ENCODE results near the gene APOBEC3C. TPM values are rescaled to one million over a fixed set of nuclear protein-coding genes. Genes with fewer than 3 reads are reported as not detected.

APOBEC3C gene
- total and polyA plus RNA-seq, 2 of the 4 experiments (the other 2 are of a cell fraction), result 6.6 to 32.0 TPM

DNA sequence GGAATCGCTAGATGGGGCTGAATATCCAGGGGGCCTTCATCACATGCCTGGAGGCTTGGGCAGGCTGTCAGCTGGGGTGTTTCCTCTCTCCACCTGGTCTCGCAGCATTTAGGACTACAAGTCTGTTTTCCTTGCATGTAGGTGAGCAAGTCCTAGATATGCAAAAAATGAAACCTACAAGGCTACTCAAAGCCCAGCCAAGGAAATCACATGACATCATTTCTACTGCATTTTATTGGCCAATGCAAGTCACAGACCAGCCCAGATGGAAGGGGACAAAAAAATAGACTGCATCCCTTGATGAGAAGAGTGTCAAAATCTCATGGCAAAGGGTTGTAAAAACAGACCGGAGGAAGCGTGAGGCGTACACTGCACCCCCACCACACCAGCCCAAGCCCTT is 41.5 kb upstream of the APOBEC3C start:
- Histone ChIP-seq H2BK5ac (ENCODE audit: low read depth, low read length, poor library complexity, severe bottlenecking) (no peak overlapping the region), H3K56ac (ENCODE audit: extremely low read depth, insufficient read depth, low read length) (no peak overlapping the region), H2AK9ac (replicated peaks; ENCODE audit: low read depth, low read length, poor library complexity) (no peak overlapping the region), H4K8ac (ENCODE audit: low read depth in 2 of 2, low read length in 2 of 2) (no peak overlapping the region), H3K4me2 (ENCODE audit: low read depth, low read length) (no peak overlapping the region), H3K4me3 (ENCODE audit: insufficient read depth, low read depth, low read length) (no peak overlapping the region), H3K9ac (ENCODE audit: low read depth, low read length) (no peak overlapping the region), H3K36me3 (ENCODE audit: control insufficient read depth, insufficient read depth, low read length) (no peaks in the 10 kb centered on the region), H3K23ac (ENCODE audit: low read depth, low read length) (no peak overlapping the region), H4K5ac (ENCODE audit: low read depth, low read length) (no peak overlapping the region), H2BK15ac (ENCODE audit: low read depth, low read length) (no peak overlapping the region), H3K27ac (ENCODE audit: insufficient read depth, low read length) (no peak overlapping the region), H2AFZ (replicated peaks; ENCODE audit: low read length, poor library complexity) (no peak overlapping the region), H3K4ac (ENCODE audit: low read depth, low read length) (no peak overlapping the region), H3K27me3 (ENCODE audit: control insufficient read depth, insufficient read depth, low read length) (peaks cover 42% of the 10 kb centered on the region), H3K4me1 (ENCODE audit: control insufficient read depth, insufficient read depth, low read length) (no peaks in the 10 kb centered on the region), H2BK120ac (ENCODE audit: low read depth, low read length) (no peak overlapping the region), H2AK5ac (ENCODE audit: low read depth, low read length) (no peak overlapping the region), H3K14ac (replicated peaks; ENCODE audit: low read depth, low read length) (no peak overlapping the region), H3K9me3 (ENCODE audit: control insufficient read depth, insufficient read depth, low read length) (peaks cover 4% of the 10 kb centered on the region), H4K20me1 (ENCODE audit: insufficient read depth, low read length) (no peaks in the 10 kb centered on the region; the same call in 1 of the 2 replicates), H2BK20ac (ENCODE audit: low read depth, low read length) (no peak overlapping the region), H3K18ac (ENCODE audit: low read depth, low read length) (no peak overlapping the region), H3K9me1 (ENCODE audit: insufficient read depth, low read length) (no peaks in the 10 kb centered on the region), H4K91ac (ENCODE audit: insufficient read depth, low read depth, low read length) (no peak overlapping the region), H3K79me1 (ENCODE audit: low read depth in 1 of 2, low read length in 2 of 2) (no peaks in the 10 kb centered on the region)
- in situ Hi-C loops (cut with MboI; ENCODE audit: low sequenced_read_pairs), result no loop called here
- intact Hi-C loops (cut with micrococcal nuclease), result no loop called here
- WGBS, 2 experiments (ENCODE audit: extremely low coverage in 2 of 2, insufficient read length in 1 of 2), result no CpG with 5 or more reads among the region's 5 CpGs
- POLR2A ChIA-PET (ENCODE audit: unreplicated experiment), result interaction anchor here (0.6 to 0.7 kb wide), 2 partner anchors 44 to 346 kb away, joined by 7 to 17 read pairs; no protein-coding TSS in a partner anchor
- TF ChIP-seq RAD21 (IDR thresholded peaks at IDR 0.05; ENCODE audit: low read length) (no peak), FOS (IDR thresholded peaks at IDR 0.05; ENCODE audit: low read depth, low read length) (no peak)
- TF ChIP-seq, protein P1, sequence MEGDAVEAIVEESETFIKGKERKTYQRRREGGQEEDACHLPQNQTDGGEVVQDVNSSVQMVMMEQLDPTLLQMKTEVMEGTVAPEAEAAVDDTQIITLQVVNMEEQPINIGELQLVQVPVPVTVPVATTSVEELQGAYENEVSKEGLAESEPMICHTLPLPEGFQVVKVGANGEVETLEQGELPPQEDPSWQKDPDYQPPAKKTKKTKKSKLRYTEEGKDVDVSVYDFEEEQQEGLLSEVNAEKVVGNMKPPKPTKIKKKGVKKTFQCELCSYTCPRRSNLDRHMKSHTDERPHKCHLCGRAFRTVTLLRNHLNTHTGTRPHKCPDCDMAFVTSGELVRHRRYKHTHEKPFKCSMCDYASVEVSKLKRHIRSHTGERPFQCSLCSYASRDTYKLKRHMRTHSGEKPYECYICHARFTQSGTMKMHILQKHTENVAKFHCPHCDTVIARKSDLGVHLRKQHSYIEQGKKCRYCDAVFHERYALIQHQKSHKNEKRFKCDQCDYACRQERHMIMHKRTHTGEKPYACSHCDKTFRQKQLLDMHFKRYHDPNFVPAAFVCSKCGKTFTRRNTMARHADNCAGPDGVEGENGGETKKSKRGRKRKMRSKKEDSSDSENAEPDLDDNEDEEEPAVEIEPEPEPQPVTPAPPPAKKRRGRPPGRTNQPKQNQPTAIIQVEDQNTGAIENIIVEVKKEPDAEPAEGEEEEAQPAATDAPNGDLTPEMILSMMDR (conservative IDR thresholded peaks at IDR 0.05; ENCODE audit: low read depth, low read length), result no peak
- no TSS peak for BruUV-seq (replicated peaks)
- CTCF ChIA-PET, result interaction anchor here (0.7 kb wide), 1 partner anchor 29 kb away, joined by 3 read pairs; no protein-coding TSS in a partner anchor
- no peak for ATAC-seq (ENCODE audit: low read depth)
- DNase-seq, result no peak
- dilution Hi-C loops (cut with HindIII; ENCODE audit: low sequenced_read_pairs, unreplicated experiment), result no loop called here
